Measurements from ENCODE around the gene ARHGAP26.

DNA sequence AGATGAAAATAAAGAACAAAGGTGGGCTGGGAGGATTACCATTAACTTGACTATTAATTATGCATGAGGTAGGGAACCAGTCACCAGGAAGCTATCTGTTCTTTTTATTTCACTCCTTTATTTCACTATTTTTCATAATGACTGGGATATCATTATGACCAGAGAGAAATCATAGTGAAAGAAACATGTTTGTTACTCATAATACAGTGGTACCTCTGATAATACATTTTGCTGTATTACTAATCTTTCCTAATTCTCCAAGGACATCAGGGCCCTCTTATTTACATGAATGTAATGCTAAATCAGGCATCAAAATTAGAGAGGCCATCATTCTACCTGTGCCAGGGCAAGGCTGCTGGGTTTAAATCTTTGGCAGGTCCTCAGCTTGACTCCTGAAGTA lies 379.6 kb downstream of the ARHGAP26 start:
- TF ChIP-seq, protein P1, sequence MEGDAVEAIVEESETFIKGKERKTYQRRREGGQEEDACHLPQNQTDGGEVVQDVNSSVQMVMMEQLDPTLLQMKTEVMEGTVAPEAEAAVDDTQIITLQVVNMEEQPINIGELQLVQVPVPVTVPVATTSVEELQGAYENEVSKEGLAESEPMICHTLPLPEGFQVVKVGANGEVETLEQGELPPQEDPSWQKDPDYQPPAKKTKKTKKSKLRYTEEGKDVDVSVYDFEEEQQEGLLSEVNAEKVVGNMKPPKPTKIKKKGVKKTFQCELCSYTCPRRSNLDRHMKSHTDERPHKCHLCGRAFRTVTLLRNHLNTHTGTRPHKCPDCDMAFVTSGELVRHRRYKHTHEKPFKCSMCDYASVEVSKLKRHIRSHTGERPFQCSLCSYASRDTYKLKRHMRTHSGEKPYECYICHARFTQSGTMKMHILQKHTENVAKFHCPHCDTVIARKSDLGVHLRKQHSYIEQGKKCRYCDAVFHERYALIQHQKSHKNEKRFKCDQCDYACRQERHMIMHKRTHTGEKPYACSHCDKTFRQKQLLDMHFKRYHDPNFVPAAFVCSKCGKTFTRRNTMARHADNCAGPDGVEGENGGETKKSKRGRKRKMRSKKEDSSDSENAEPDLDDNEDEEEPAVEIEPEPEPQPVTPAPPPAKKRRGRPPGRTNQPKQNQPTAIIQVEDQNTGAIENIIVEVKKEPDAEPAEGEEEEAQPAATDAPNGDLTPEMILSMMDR (IDR thresholded peaks at IDR 0.05), result no peak
- TF ChIP-seq POLR2A (IDR thresholded peaks at IDR 0.05), result no peak
- no peak for TF ChIP-seq EP300 (IDR thresholded peaks at IDR 0.05)

Measured in sigmoid colon (tissue), 4 donors.